K562 (cell line): ENCODE results near the gene SLC16A5. TPM values are rescaled to one million over a fixed set of nuclear protein-coding genes. Genes with fewer than 3 reads are reported as not detected.
A peak's percentile ranks its signal among the peaks of the same experiment; 100 is the strongest.

Experiments
- C11orf30 ChIP-seq: fragments of 450-650 bp; IDR thresholded peaks from 2 replicates; pipeline ENCODE4 v1.6.1; 2016; ENCODE audit warnings: low read depth, mild to moderate bottlenecking
- COPS2 ChIP-seq: fragments of 450-650 bp; conservative IDR thresholded peaks from 2 replicates; pipeline ENCODE4 v1.6.1; 2016; ENCODE audit warnings: mild to moderate bottlenecking, moderate library complexity
- IRF2 ChIP-seq: sonication (generic); formaldehyde crosslinking; IDR thresholded peaks from 2 replicates; pipeline ENCODE4 v1.8.1; 2022; ENCODE audit warnings: mild to moderate bottlenecking, missing genetic modification reagents
- KAT2B ChIP-seq: IDR thresholded peaks from one replicate; pipeline ENCODE4 v1.6.1; 2012; ENCODE audit warnings: low read depth, mild to moderate bottlenecking, control low read depth, inconsistent platforms, low read length, moderate library complexity
- NFE2L1 ChIP-seq: fragments of 450-650 bp; IDR thresholded peaks from 2 replicates; pipeline ENCODE4 v1.6.1; 2016; ENCODE audit warnings: missing genetic modification characterization, low read depth, mild to moderate bottlenecking, missing compliant biosample characterization, moderate library complexity, borderline replicate concordance
- NFIC ChIP-seq: fragments of 450-650 bp; IDR thresholded peaks from 2 replicates; pipeline ENCODE4 v1.6.1; 2017; ENCODE audit warnings: mild to moderate bottlenecking, inconsistent platforms
- NFRKB ChIP-seq: fragments of 450-650 bp; IDR thresholded peaks from 2 replicates; pipeline ENCODE4 v1.6.1; 2016; ENCODE audit warnings: low read depth
- PCBP1 ChIP-seq: fragments of 200-400 bp; formaldehyde crosslinking; IDR thresholded peaks from 2 replicates; pipeline ENCODE4 v1.6.1; 2018; ENCODE audit warnings: mild to moderate bottlenecking, low read depth, low read length; ENCODE audit not compliant: poor library complexity, severe bottlenecking
- PHF20 ChIP-seq: fragments of 450-650 bp; IDR thresholded peaks from 2 replicates; pipeline ENCODE4 v1.6.1; 2018; ENCODE audit not compliant: partially characterized antibody
- SRSF7 ChIP-seq: fragments of 200-400 bp; formaldehyde crosslinking; optimal IDR thresholded peaks from 2 replicates; pipeline ENCODE3; 2017; ENCODE audit warnings: mild to moderate bottlenecking, low read depth, low read length
- TEAD4 ChIP-seq, 2 experiments: sonication (generic) in 1 of 2; formaldehyde crosslinking in 1 of 2; IDR thresholded peaks; 2 replicates each; pipeline versions ENCODE4 v1.6.1 to v1.8.0; 2012 to 2022; ENCODE audit warnings: borderline replicate concordance in 1 of 2, inconsistent platforms in 1 of 2, low read length in 1 of 2, mild to moderate bottlenecking in 1 of 2, missing genetic modification reagents in 1 of 2
- ZBTB8A ChIP-seq: fragments of 450-650 bp; IDR thresholded peaks from 2 replicates; pipeline ENCODE4 v1.6.1; 2018; ENCODE audit warnings: mild to moderate bottlenecking, moderate library complexity; ENCODE audit not compliant: partially characterized antibody
- ZNF134 ChIP-seq: fragments of 250-450 bp; sonication (Bioruptor Pico); conservative IDR thresholded peaks from 2 replicates; pipeline ENCODE4 v1.4.0; 2020
- polyA plus RNA-seq, 8 experiments: library from polyadenylated mRNA; depleted of rRNA in 4 of 8; stranded (reverse) in 5 of 8; unstranded in 3 of 8; fragments of >200 nt; fragmentation: Nextera tagmentation in 2 of 8; fragmentation: Illumina TruSeq in 1 of 8; extraction: Ambion mirVana in 2 of 8; extraction: Trizol in 1 of 8; gene quantifications; 2 replicates each; pipeline versions ENCODE4 v1.2.1 to v1.2.3, GENCODE V29; 2011 to 2014; ENCODE audit warnings: inconsistent platforms in 1 of 8, missing spikeins in 1 of 8
- total RNA-seq, 7 experiments: library from RNA; depleted of rRNA in 6 of 7; stranded (reverse); fragments of >200 nt in 6 of 7; fragmentation: Illumina TruSeq in 2 of 7; extraction: Trizol in 2 of 7; gene quantifications; 2 replicates each; pipeline versions ENCODE4 v1.2.1 to v1.2.3, GENCODE V29; 2011 to 2021; ENCODE audit warnings: low replicate concordance in 1 of 7
- TF ChIP-seq, protein P1 (sequence below): sonication (generic); formaldehyde crosslinking; IDR thresholded peaks from 2 replicates; pipeline ENCODE4 v1.8.0; 2023; ENCODE audit warnings: mild to moderate bottlenecking, missing genetic modification reagents
- TF ChIP-seq, protein P2 (sequence below): fragments of 450-650 bp; IDR thresholded peaks from 2 replicates; pipeline ENCODE4 v1.6.1; 2017; ENCODE audit warnings: antibody characterized with exemption
- TF ChIP-seq, protein P3 (sequence below): sonication (generic); formaldehyde crosslinking; IDR thresholded peaks from 2 replicates; pipeline ENCODE4 v1.8.0; 2022; ENCODE audit warnings: missing genetic modification reagents, mild to moderate bottlenecking, moderate library complexity, borderline replicate concordance
- TF ChIP-seq, protein P4 (sequence below), 2 experiments: fragments of 450-650 bp in 1 of 2; sonication (generic) in 1 of 2; formaldehyde crosslinking; conservative IDR thresholded peaks; 2 replicates each; pipeline versions ENCODE4 v1.4.0 to v1.8.1; 2020 to 2022; ENCODE audit warnings: mild to moderate bottlenecking in 1 of 2, missing genetic modification reagents in 1 of 2
- TF ChIP-seq, protein P5 (sequence below): fragments of 450-650 bp; IDR thresholded peaks from 2 replicates; pipeline ENCODE4 v1.6.1; 2016; ENCODE audit warnings: low read depth, mild to moderate bottlenecking, moderate library complexity

The SLC16A5 gene
- total and polyA plus RNA-seq, 9 of the 15 experiments (the other 6 are each of a cell fraction or from before 2014, with no cell fraction given), result 0.06 to 2.6 (median 0.91) TPM

DNA sequence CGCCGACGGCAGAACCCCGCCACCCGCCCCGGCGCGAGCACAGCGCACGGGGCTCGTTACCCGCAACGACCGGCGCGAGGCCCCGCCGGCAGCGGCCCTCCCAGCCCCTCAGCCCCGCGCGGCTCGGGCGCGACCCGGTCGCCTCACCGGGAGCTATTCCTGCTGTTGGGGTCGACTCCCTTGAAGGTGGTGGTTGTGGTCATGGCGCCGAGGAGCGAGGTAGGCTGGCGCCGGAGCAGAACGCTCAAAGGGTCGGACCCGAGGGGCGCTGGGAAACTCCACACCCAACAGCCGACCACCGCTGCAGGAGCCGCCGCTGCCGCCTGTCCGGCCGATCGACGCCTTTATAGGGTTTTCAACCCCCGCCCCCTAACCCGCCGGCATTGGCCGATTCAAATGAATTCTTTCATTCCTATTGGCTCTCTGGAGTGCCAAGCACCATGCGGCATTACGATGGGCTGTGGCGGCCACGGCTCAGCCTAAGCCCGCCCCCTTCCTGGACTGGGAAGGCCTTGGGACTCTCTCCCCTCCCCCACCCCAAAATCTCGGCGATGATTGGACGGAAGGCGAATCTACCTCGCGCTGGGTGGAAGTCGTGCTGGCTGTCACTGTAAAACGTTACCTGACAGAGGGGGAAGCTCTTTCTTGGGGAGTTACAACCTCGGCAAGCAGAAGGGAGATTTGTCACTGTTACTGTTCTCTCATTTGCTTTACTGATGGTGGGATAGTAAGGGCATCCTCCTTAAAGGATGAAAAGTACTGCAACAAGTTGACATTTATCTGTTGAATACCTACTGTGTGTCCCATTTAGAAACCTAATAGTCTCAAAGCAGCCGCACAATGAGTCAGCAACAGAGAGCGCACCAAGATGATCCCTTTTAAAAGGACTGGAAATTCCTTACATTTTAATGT lies 66.7 kb downstream of the SLC16A5 start, which contains the start of gene JPT1 (continued):
- TF ChIP-seq C11orf30 (peak; percentile 92), COPS2 (no peak), ZBTB8A (no peak), NFRKB (no peak), ZNF134 (no peak), SRSF7 (no peak), NFIC (peak; percentile 70), PCBP1 (no peak), IRF2 (CRISPR knock-in tag) (no peak), NFE2L1 (tag) (no peak), PHF20 (peak; percentile 59), TEAD4 (IDR thresholded peaks at IDR 0.05; ENCODE audit: low read length) (no peak; the same call in 1 of the 2 replicates), TEAD4 (CRISPR knock-in tag; IDR thresholded peaks at IDR 0.05; ENCODE audit: borderline replicate concordance) (no peak), KAT2B (no peak)
- TF ChIP-seq, protein P1, sequence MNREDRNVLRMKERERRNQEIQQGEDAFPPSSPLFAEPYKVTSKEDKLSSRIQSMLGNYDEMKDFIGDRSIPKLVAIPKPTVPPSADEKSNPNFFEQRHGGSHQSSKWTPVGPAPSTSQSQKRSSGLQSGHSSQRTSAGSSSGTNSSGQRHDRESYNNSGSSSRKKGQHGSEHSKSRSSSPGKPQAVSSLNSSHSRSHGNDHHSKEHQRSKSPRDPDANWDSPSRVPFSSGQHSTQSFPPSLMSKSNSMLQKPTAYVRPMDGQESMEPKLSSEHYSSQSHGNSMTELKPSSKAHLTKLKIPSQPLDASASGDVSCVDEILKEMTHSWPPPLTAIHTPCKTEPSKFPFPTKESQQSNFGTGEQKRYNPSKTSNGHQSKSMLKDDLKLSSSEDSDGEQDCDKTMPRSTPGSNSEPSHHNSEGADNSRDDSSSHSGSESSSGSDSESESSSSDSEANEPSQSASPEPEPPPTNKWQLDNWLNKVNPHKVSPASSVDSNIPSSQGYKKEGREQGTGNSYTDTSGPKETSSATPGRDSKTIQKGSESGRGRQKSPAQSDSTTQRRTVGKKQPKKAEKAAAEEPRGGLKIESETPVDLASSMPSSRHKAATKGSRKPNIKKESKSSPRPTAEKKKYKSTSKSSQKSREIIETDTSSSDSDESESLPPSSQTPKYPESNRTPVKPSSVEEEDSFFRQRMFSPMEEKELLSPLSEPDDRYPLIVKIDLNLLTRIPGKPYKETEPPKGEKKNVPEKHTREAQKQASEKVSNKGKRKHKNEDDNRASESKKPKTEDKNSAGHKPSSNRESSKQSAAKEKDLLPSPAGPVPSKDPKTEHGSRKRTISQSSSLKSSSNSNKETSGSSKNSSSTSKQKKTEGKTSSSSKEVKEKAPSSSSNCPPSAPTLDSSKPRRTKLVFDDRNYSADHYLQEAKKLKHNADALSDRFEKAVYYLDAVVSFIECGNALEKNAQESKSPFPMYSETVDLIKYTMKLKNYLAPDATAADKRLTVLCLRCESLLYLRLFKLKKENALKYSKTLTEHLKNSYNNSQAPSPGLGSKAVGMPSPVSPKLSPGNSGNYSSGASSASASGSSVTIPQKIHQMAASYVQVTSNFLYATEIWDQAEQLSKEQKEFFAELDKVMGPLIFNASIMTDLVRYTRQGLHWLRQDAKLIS (CRISPR knock-in tag), result peak; percentile 90
- TF ChIP-seq, protein P2, sequence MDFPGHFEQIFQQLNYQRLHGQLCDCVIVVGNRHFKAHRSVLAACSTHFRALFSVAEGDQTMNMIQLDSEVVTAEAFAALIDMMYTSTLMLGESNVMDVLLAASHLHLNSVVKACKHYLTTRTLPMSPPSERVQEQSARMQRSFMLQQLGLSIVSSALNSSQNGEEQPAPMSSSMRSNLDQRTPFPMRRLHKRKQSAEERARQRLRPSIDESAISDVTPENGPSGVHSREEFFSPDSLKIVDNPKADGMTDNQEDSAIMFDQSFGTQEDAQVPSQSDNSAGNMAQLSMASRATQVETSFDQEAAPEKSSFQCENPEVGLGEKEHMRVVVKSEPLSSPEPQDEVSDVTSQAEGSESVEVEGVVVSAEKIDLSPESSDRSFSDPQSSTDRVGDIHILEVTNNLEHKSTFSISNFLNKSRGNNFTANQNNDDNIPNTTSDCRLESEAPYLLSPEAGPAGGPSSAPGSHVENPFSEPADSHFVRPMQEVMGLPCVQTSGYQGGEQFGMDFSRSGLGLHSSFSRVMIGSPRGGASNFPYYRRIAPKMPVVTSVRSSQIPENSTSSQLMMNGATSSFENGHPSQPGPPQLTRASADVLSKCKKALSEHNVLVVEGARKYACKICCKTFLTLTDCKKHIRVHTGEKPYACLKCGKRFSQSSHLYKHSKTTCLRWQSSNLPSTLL, result no peak
- TF ChIP-seq, protein P3, sequence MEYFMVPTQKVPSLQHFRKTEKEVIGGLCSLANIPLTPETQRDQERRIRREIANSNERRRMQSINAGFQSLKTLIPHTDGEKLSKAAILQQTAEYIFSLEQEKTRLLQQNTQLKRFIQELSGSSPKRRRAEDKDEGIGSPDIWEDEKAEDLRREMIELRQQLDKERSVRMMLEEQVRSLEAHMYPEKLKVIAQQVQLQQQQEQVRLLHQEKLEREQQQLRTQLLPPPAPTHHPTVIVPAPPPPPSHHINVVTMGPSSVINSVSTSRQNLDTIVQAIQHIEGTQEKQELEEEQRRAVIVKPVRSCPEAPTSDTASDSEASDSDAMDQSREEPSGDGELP (CRISPR knock-in tag), result peak; percentile 70; the same call in 1 of the 2 replicates
- TF ChIP-seq, protein P4, sequence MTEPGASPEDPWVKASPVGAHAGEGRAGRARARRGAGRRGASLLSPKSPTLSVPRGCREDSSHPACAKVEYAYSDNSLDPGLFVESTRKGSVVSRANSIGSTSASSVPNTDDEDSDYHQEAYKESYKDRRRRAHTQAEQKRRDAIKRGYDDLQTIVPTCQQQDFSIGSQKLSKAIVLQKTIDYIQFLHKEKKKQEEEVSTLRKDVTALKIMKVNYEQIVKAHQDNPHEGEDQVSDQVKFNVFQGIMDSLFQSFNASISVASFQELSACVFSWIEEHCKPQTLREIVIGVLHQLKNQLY (CRISPR knock-in tag; conservative IDR thresholded peaks at IDR 0.05), result peak in 1 of 2 experiments; percentile 64; a peak in 1 of 4 replicates
- TF ChIP-seq, protein P5, sequence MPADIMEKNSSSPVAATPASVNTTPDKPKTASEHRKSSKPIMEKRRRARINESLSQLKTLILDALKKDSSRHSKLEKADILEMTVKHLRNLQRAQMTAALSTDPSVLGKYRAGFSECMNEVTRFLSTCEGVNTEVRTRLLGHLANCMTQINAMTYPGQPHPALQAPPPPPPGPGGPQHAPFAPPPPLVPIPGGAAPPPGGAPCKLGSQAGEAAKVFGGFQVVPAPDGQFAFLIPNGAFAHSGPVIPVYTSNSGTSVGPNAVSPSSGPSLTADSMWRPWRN, result no peak
